H1 (cell line): ENCODE results near the gene MYO16. TPM values are rescaled to one million over a fixed set of nuclear protein-coding genes. Genes with fewer than 3 reads are reported as not detected.

Experiments
- POU5F1 ChIP-seq: IDR thresholded peaks from 2 replicates; pipeline ENCODE4 v1.6.1; 2011; ENCODE audit warnings: low read depth, mild to moderate bottlenecking, low read length, moderate library complexity
- polyA plus RNA-seq, 7 experiments: library from polyadenylated mRNA; depleted of rRNA in 3 of 7; stranded (reverse) in 5 of 7; unstranded in 2 of 7; fragments of >200 nt in 5 of 7; fragments of 200-250 nt in 2 of 7; gene quantifications; 1 replicate in 5 of 7; 2 replicates in 1 of 7; 4 replicates in 1 of 7; pipeline versions ENCODE4 v1.2.1 to v1.2.3, GENCODE V29; 2011 to 2013; ENCODE audit warnings: missing spikeins in 2 of 7, mixed read lengths in 2 of 7
- total RNA-seq: library from RNA; stranded (reverse); fragmentation: NEBNext Ultra II Directional; extraction: Animal tissue kit (Norgen Biotek cat#: 25700); gene quantifications from 2 replicates; pipeline ENCODE4 v1.2.1, GENCODE V29; 2021

The MYO16 gene
- total and polyA plus RNA-seq, 2 of the 8 experiments (the other 6 are each of a cell fraction or from before 2014, with no cell fraction given) = 0.02 to 0.22 TPM

DNA sequence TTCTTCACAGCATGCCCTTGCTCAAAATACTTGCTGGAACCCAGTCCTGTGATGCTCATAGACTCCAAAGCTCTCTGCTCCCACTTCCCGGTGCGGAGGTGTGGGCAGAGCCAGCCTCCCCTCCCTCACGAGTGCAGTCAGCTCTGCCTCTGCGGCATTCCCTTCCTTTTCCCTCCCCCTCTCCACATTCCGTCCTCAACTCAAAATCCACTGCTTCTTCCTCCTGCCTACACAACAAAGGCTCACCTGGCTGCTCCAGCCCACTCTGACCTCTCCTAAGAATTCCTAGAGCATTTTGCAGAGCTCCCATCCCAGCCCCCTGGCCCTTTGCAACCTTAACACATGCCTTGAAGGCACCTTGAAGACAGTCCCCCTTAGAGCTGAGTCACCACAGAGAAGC, 527.9 kb downstream of the MYO16 start (continued):
- TF ChIP-seq POU5F1 = no peak
